HepG2 (cell line): ENCODE measurements around the gene EEF1AKMT3. TPM values are rescaled to one million over a fixed set of nuclear protein-coding genes. Genes with fewer than 3 reads are reported as not detected.

Experiments used
- ATF7 ChIP-seq, 2 experiments: fragments of 450-650 bp in 1 of 2; sonication (generic) in 1 of 2; formaldehyde crosslinking in 1 of 2; IDR thresholded peaks; 2 replicates each; pipeline versions ENCODE4 v1.4.0 to v1.6.1; 2016 to 2020; ENCODE audit warnings: antibody characterized with exemption in 1 of 2, mild to moderate bottlenecking in 1 of 2, missing genetic modification reagents in 1 of 2
- ELF1 ChIP-seq: sonication (generic); formaldehyde crosslinking; IDR thresholded peaks from 2 replicates; pipeline ENCODE4 v1.4.0; 2020; ENCODE audit warnings: missing genetic modification reagents
- HOXA5 ChIP-seq: sonication (generic); formaldehyde crosslinking; IDR thresholded peaks from 2 replicates; pipeline ENCODE4 v1.4.0; 2020; ENCODE audit warnings: missing genetic modification reagents
- KLF16 ChIP-seq, 2 experiments: sonication (generic) in 1 of 2; formaldehyde crosslinking in 1 of 2; IDR thresholded peaks; 2 replicates each; pipeline versions ENCODE4 v1.6.1 to v1.8.0; 2016 to 2023; ENCODE audit warnings: missing genetic modification reagents in 2 of 2, missing compliant biosample characterization in 1 of 2
- NCOA1 ChIP-seq: sonication (generic); formaldehyde crosslinking; IDR thresholded peaks from 2 replicates; pipeline ENCODE4 v1.9.0; 2021; ENCODE audit warnings: missing genetic modification reagents
- NRL ChIP-seq: sonication (generic); formaldehyde crosslinking; IDR thresholded peaks from 2 replicates; pipeline ENCODE4 v1.5.0; 2020; ENCODE audit warnings: missing genetic modification reagents, mild to moderate bottlenecking, moderate library complexity, borderline replicate concordance
- PHF21A ChIP-seq: sonication (generic); formaldehyde crosslinking; IDR thresholded peaks from 2 replicates; pipeline ENCODE4 v1.5.0; 2020; ENCODE audit warnings: mild to moderate bottlenecking, missing genetic modification reagents
- POGK ChIP-seq: sonication (generic); formaldehyde crosslinking; conservative IDR thresholded peaks from 2 replicates; pipeline ENCODE4 v1.8.0; 2022; ENCODE audit warnings: mild to moderate bottlenecking, moderate library complexity, missing genetic modification reagents
- RFX1 ChIP-seq: fragments of 450-650 bp; IDR thresholded peaks from 2 replicates; pipeline ENCODE4 v1.6.1; 2017
- SALL1 ChIP-seq: sonication (generic); formaldehyde crosslinking; IDR thresholded peaks from 2 replicates; pipeline ENCODE4 v1.8.0; 2022; ENCODE audit warnings: mild to moderate bottlenecking, missing genetic modification reagents
- SP4 ChIP-seq: sonication (generic); formaldehyde crosslinking; IDR thresholded peaks from 2 replicates; pipeline ENCODE4 v1.8.1; 2023; ENCODE audit warnings: mild to moderate bottlenecking, missing genetic modification reagents
- TBX2 ChIP-seq: sonication (generic); formaldehyde crosslinking; IDR thresholded peaks from 2 replicates; pipeline ENCODE4 v1.5.0; 2020; ENCODE audit warnings: missing genetic modification reagents, mild to moderate bottlenecking, borderline replicate concordance
- TCF7L2 ChIP-seq: IDR thresholded peaks from 2 replicates; pipeline ENCODE4 v1.6.1; 2011; ENCODE audit warnings: mild to moderate bottlenecking, low read depth, low read length, moderate library complexity
- TEAD3 ChIP-seq: optimal IDR thresholded peaks from 2 replicates; pipeline ENCODE3; 2016; ENCODE audit warnings: borderline replicate concordance
- ZNF20 ChIP-seq: sonication (generic); formaldehyde crosslinking; IDR thresholded peaks from 2 replicates; pipeline ENCODE4 v1.4.0; 2020; ENCODE audit warnings: mild to moderate bottlenecking, moderate library complexity, missing genetic modification reagents
- ZNF232 ChIP-seq: sonication (generic); formaldehyde crosslinking; IDR thresholded peaks from 2 replicates; pipeline ENCODE4 v1.4.0; 2020; ENCODE audit warnings: missing genetic modification reagents, borderline replicate concordance
- ZNF234 ChIP-seq: sonication (generic); formaldehyde crosslinking; conservative IDR thresholded peaks from 2 replicates; pipeline ENCODE4 v1.5.1; 2020; ENCODE audit warnings: mild to moderate bottlenecking, missing genetic modification reagents
- ZNF382 ChIP-seq: sonication (generic); formaldehyde crosslinking; IDR thresholded peaks from 2 replicates; pipeline ENCODE4 v1.5.0; 2020; ENCODE audit warnings: missing genetic modification reagents, mild to moderate bottlenecking, borderline replicate concordance
- ZNF44 ChIP-seq: sonication (generic); formaldehyde crosslinking; IDR thresholded peaks from 2 replicates; pipeline ENCODE4 v1.5.1; 2020; ENCODE audit warnings: mild to moderate bottlenecking, missing genetic modification reagents
- ZNF691 ChIP-seq: sonication (generic); formaldehyde crosslinking; IDR thresholded peaks from 2 replicates; pipeline ENCODE4 v1.4.0; 2020; ENCODE audit warnings: missing genetic modification reagents, low read depth, mild to moderate bottlenecking, borderline replicate concordance
- ZSCAN22 ChIP-seq: sonication (generic); formaldehyde crosslinking; IDR thresholded peaks from 2 replicates; pipeline ENCODE4 v1.4.0; 2020; ENCODE audit warnings: mild to moderate bottlenecking, missing genetic modification reagents
- polyA plus RNA-seq, 8 experiments: library from polyadenylated mRNA; depleted of rRNA in 3 of 8; stranded (reverse) in 7 of 8; unstranded in 1 of 8; fragments of >200 nt; fragmentation: Illumina TruSeq in 4 of 8; extraction: Trizol in 4 of 8; gene quantifications; 2 replicates each; pipeline versions ENCODE4 v1.2.1 to v1.2.3, GENCODE V29; 2011 to 2016; ENCODE audit warnings: low read depth in 4 of 8, missing spikeins in 1 of 8, mixed read lengths in 1 of 8; ENCODE audit not compliant: insufficient read depth in 1 of 8
- total RNA-seq, 5 experiments: library from RNA; depleted of rRNA; stranded (reverse); fragments of >200 nt; fragmentation: Illumina TruSeq; extraction: Trizol; gene quantifications; 2 replicates each; pipeline ENCODE4 v1.2.3, GENCODE V29; 2016; ENCODE audit warnings: low read depth in 1 of 5
- TF ChIP-seq, protein P1 (sequence below): sonication (generic); formaldehyde crosslinking; IDR thresholded peaks from 2 replicates; pipeline ENCODE4 v1.4.0; 2020; ENCODE audit warnings: missing genetic modification reagents, borderline replicate concordance

Gene EEF1AKMT3
- total and polyA plus RNA-seq, 2 of the 13 experiments (the other 11 are each of a cell fraction or from before 2014, with no cell fraction given), result 4.7 to 11.4 TPM

GRCh38 chr12:57744777-57745484 lies 27.5 kb upstream of the EEF1AKMT3 start, which contains the start of gene TSPAN31 (continued):
- no peak for TF ChIP-seq ZSCAN22 (CRISPR knock-in tag)
- TF ChIP-seq ELF1 (CRISPR knock-in tag), result peak; percentile 73
- TF ChIP-seq TCF7L2, result no peak
- TF ChIP-seq, protein P1, sequence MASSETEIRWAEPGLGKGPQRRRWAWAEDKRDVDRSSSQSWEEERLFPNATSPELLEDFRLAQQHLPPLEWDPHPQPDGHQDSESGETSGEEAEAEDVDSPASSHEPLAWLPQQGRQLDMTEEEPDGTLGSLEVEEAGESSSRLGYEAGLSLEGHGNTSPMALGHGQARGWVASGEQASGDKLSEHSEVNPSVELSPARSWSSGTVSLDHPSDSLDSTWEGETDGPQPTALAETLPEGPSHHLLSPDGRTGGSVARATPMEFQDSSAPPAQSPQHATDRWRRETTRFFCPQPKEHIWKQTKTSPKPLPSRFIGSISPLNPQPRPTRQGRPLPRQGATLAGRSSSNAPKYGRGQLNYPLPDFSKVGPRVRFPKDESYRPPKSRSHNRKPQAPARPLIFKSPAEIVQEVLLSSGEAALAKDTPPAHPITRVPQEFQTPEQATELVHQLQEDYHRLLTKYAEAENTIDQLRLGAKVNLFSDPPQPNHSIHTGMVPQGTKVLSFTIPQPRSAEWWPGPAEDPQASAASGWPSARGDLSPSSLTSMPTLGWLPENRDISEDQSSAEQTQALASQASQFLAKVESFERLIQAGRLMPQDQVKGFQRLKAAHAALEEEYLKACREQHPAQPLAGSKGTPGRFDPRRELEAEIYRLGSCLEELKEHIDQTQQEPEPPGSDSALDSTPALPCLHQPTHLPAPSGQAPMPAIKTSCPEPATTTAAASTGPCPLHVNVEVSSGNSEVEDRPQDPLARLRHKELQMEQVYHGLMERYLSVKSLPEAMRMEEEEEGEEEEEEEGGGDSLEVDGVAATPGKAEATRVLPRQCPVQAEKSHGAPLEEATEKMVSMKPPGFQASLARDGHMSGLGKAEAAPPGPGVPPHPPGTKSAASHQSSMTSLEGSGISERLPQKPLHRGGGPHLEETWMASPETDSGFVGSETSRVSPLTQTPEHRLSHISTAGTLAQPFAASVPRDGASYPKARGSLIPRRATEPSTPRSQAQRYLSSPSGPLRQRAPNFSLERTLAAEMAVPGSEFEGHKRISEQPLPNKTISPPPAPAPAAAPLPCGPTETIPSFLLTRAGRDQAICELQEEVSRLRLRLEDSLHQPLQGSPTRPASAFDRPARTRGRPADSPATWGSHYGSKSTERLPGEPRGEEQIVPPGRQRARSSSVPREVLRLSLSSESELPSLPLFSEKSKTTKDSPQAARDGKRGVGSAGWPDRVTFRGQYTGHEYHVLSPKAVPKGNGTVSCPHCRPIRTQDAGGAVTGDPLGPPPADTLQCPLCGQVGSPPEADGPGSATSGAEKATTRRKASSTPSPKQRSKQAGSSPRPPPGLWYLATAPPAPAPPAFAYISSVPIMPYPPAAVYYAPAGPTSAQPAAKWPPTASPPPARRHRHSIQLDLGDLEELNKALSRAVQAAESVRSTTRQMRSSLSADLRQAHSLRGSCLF (CRISPR knock-in tag), result no peak
- peak; percentile 78 for TF ChIP-seq PHF21A (CRISPR knock-in tag)
- TF ChIP-seq ZNF234 (CRISPR knock-in tag), result no peak
- 0 out of 2 replicates have a peak, but pooled peaks have one; percentile 16 for TF ChIP-seq NRL
- 0 out of 2 replicates have a peak, but pooled peaks have one; percentile 40 for TF ChIP-seq SALL1
- TF ChIP-seq TBX2, result no peak
- TF ChIP-seq ZNF691 (CRISPR knock-in tag), result no peak
- peak; percentile 98 for TF ChIP-seq ATF7 (IDR thresholded peaks at IDR 0.05)
- 0 out of 2 replicates have a peak, but pooled peaks have one; percentile 19 for TF ChIP-seq ATF7 (CRISPR knock-in tag; IDR thresholded peaks at IDR 0.05)
- TF ChIP-seq RFX1, result no peak
- TF ChIP-seq ZNF44, result no peak
- no peak for TF ChIP-seq POGK
- TF ChIP-seq ZNF20 (CRISPR knock-in tag), result no peak
- TF ChIP-seq TEAD3 (CRISPR knock-in tag), result no peak
- TF ChIP-seq ZNF232 (CRISPR knock-in tag), result no peak
- no peak for TF ChIP-seq NCOA1 (CRISPR knock-in tag)
- TF ChIP-seq SP4, result peak; percentile 78
- no peak for TF ChIP-seq HOXA5
- peak in 1 of 2 experiments; percentile 57; a peak in 1 of 4 replicates for TF ChIP-seq KLF16 (CRISPR knock-in tag; IDR thresholded peaks at IDR 0.05)
- no peak for TF ChIP-seq ZNF382
